GM15510 (cell line): ENCODE results near the gene SLC9C2.

Source experiments
- POLR2A ChIP-seq: IDR thresholded peaks from 3 replicates; pipeline ENCODE4 v1.6.1; 2011; ENCODE audit warnings: borderline replicate concordance; ENCODE audit not compliant: insufficient read length; ENCODE audit errors: extremely low read depth

The SLC9C2 gene

GRCh38 chr1:173479649-173480048 lies 123.2 kb downstream of the SLC9C2 start:
- no peak for TF ChIP-seq POLR2A

GRCh38 chr1:173478094-173478674 lies 124.7 kb downstream of the SLC9C2 start:
- no peak for TF ChIP-seq POLR2A

GRCh38 chr1:173477286-173478093 lies 125.4 kb downstream of the SLC9C2 start, which contains the start of gene PRDX6:
Gene PRDX6 (plus strand): TSS chr1:173477335. CDS start chr1:173477398, 63 bp downstream.
- peak; percentile 77 for TF ChIP-seq POLR2A

GRCh38 chr1:173476665-173477285 lies 126.1 kb downstream of the SLC9C2 start:
- TF ChIP-seq POLR2A: peak; percentile 65

GRCh38 chr1:173476197-173476664 lies 126.6 kb downstream of the SLC9C2 start:
- TF ChIP-seq POLR2A: no peak

GRCh38 chr1:173475564-173476196 lies 127.2 kb downstream of the SLC9C2 start:
- TF ChIP-seq POLR2A: no peak

GRCh38 chr1:173474097-173474779 lies 128.6 kb downstream of the SLC9C2 start:
- no peak for TF ChIP-seq POLR2A

- TF ChIP-seq POLR2A: no peak
Measured at GRCh38 chr1:173473599-173474011, 129.3 kb downstream of the SLC9C2 start.

GRCh38 chr1:173470608-173471007 lies 132.3 kb downstream of the SLC9C2 start:
- no peak for TF ChIP-seq POLR2A

GRCh38 chr1:173469656-173470055 lies 133.2 kb downstream of the SLC9C2 start:
- TF ChIP-seq POLR2A: no peak

GRCh38 chr1:173467426-173467825 lies 135.4 kb downstream of the SLC9C2 start:
- no peak for TF ChIP-seq POLR2A

GRCh38 chr1:173459885-173460284 lies 143.0 kb downstream of the SLC9C2 start:
- no peak for TF ChIP-seq POLR2A

GRCh38 chr1:173454966-173455524 lies 147.8 kb downstream of the SLC9C2 start:
- TF ChIP-seq POLR2A: no peak

- TF ChIP-seq POLR2A: no peak
Measured at GRCh38 chr1:173453982-173454381, 148.9 kb downstream of the SLC9C2 start.
